ENCODE data around the gene CELF6. TPM values are rescaled to one million over a fixed set of nuclear protein-coding genes. Genes with fewer than 3 reads are reported as not detected.

Gene CELF6
- total RNA-seq, 1 experiment from 2014 or later: 0.52 TPM

- intact Hi-C loops (cut with micrococcal nuclease): no loop called here
- ChIA-PET POLR2A (no interaction called here), RAD21 (ENCODE audit: low non-redundant PET in 1 of 2, low total read pairs in 2 of 2, uncharacterized antibody in 2 of 2, unreplicated experiment in 2 of 2) (no interaction called here), CTCF (no interaction called here)
- TF ChIP-seq ZBTB33 (IDR thresholded peaks at IDR 0.05; ENCODE audit: extremely low read depth, insufficient replicate concordance, low read length) (no peak), ELF1 (IDR thresholded peaks at IDR 0.05; ENCODE audit: borderline replicate concordance, low read depth) (no peak), CBX3 (IDR thresholded peaks at IDR 0.05; ENCODE audit: low read depth) (no peak), RAD21 (IDR thresholded peaks at IDR 0.05; ENCODE audit: low read depth) (no peak), ZFX (IDR thresholded peaks at IDR 0.05) (no peak), SRF (IDR thresholded peaks at IDR 0.05; ENCODE audit: low read depth) (no peak), FOSL1 (IDR thresholded peaks at IDR 0.05; ENCODE audit: low read depth) (no peak)
- 0 out of 4 replicates have a peak, but pooled peaks cover 0 to 5% of the 10 kb centered on the region in 2 experiments for H3K4me1 ChIP-seq (ENCODE audit: control insufficient read depth in 1 of 2, insufficient read depth in 2 of 2, low read length in 2 of 2)
- no peak overlapping the region for H3K4me2 ChIP-seq (ENCODE audit: low read length)
- ATAC-seq (no peak), DNase-seq (ENCODE audit: low read depth, low spot score) (no peak)
- no peak overlapping the region for H3K4me3 ChIP-seq (replicated peaks in 1 of 2; ENCODE audit: low read depth in 1 of 2, low read length in 2 of 2)
- H3K79me2 ChIP-seq (ENCODE audit: insufficient read depth, low read length): peaks cover 6% of the 10 kb centered on the region; the same call in 1 of the 2 replicates
- H3K9ac ChIP-seq (ENCODE audit: low read length): no peak overlapping the region
- H3K27me3 ChIP-seq (ENCODE audit: insufficient read depth, low read length): no peaks in the 10 kb centered on the region
- H4K20me1 ChIP-seq (ENCODE audit: insufficient read depth): no peaks in the 10 kb centered on the region
- peaks cover 63 to 65% of the 10 kb centered on the region in 2 experiments for H3K36me3 ChIP-seq (ENCODE audit: control insufficient read depth in 1 of 2, insufficient read depth in 2 of 2, low read length in 2 of 2)
- no peak overlapping the region for H2AFZ ChIP-seq (ENCODE audit: low read depth, low read length, poor library complexity, severe bottlenecking)
- BruUV-seq (replicated peaks): no TSS peak
- no peaks in the 10 kb centered on the region for H3K9me3 ChIP-seq (ENCODE audit: control insufficient read depth in 1 of 2, insufficient read depth in 1 of 2, low read depth in 1 of 2, low read length in 2 of 2)
- no peak overlapping the region for H3K27ac ChIP-seq (ENCODE audit: low read depth, low read length)
- H3K9me2 ChIP-seq (ENCODE audit: insufficient read depth): no peaks in the 10 kb centered on the region
Measured at GRCh38 chr15:72265031-72265430, 54.9 kb downstream of the CELF6 start.

DNA sequence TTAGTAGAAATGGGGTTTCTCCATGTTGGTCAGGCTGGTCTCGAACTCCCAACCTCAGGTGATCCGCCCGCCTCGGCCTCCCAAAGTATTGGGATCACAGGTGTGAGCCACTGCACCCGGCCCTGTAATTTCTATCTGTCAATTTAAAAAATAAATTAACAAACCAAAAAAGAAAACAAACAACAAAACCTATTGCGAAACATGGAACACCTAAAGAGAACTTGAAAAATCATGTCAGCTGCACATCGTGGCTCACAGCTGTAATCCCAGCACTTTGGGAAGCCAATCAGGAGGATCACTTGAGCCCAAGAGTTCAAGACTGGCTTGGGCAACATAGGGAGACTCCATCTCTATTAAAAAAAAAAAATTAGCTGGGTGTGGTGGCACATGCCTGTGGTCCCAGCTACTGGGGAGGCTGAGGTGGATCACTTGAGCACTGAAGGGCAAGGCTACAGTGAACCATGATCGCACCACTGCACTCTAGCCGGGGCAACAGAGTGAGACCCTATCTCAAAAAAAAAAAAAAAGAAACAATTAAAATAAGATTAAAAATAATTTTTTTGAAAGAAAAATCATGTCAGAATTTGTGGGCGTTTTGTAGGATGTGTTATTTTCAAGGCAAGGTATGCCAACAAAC, 67.2 kb downstream of the CELF6 start:
- CTCF ChIA-PET: no interaction called here
- TF ChIP-seq, protein P1, sequence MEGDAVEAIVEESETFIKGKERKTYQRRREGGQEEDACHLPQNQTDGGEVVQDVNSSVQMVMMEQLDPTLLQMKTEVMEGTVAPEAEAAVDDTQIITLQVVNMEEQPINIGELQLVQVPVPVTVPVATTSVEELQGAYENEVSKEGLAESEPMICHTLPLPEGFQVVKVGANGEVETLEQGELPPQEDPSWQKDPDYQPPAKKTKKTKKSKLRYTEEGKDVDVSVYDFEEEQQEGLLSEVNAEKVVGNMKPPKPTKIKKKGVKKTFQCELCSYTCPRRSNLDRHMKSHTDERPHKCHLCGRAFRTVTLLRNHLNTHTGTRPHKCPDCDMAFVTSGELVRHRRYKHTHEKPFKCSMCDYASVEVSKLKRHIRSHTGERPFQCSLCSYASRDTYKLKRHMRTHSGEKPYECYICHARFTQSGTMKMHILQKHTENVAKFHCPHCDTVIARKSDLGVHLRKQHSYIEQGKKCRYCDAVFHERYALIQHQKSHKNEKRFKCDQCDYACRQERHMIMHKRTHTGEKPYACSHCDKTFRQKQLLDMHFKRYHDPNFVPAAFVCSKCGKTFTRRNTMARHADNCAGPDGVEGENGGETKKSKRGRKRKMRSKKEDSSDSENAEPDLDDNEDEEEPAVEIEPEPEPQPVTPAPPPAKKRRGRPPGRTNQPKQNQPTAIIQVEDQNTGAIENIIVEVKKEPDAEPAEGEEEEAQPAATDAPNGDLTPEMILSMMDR (IDR thresholded peaks at IDR 0.05 in 2 of 3, conservative IDR thresholded peaks at IDR 0.05 in 1 of 3; ENCODE audit: borderline replicate concordance in 1 of 3, insufficient read depth in 1 of 3, low read depth in 2 of 3, low read length in 2 of 3): no peak
- TF ChIP-seq ZBTB33 (IDR thresholded peaks at IDR 0.05; ENCODE audit: extremely low read depth, insufficient replicate concordance, low read length) (no peak), MAX (IDR thresholded peaks at IDR 0.05) (no peak), CEBPB (IDR thresholded peaks at IDR 0.05; ENCODE audit: low read depth) (no peak), TCF7L2 (IDR thresholded peaks at IDR 0.05; ENCODE audit: borderline replicate concordance, extremely low read depth, insufficient read depth, insufficient read length) (no peak), EZH2phosphoT487 (IDR thresholded peaks at IDR 0.05; ENCODE audit: borderline replicate concordance) (no peak), YY1 (IDR thresholded peaks at IDR 0.05; ENCODE audit: extremely low read depth, insufficient replicate concordance, low read depth, low read length) (no peak), ZFX (IDR thresholded peaks at IDR 0.05) (no peak), JUND (IDR thresholded peaks at IDR 0.05) (no peak)

More for the DNA sequence above, 67.2 kb downstream of the CELF6 start:
- Histone ChIP-seq H3K9ac (ENCODE audit: low read length) (no peak overlapping the region), H3K4me2 (ENCODE audit: low read length) (no peak overlapping the region), H3K4me1 (ENCODE audit: control insufficient read depth in 1 of 2, insufficient read depth in 2 of 2, low read length in 2 of 2) (no peaks in the 10 kb centered on the region), H4K20me1 (ENCODE audit: insufficient read depth) (no peaks in the 10 kb centered on the region), H3K9me2 (ENCODE audit: insufficient read depth) (no peaks in the 10 kb centered on the region), H3K27me3 (ENCODE audit: insufficient read depth, low read length) (no peaks in the 10 kb centered on the region), H3K9me3 (ENCODE audit: control insufficient read depth in 1 of 2, insufficient read depth in 1 of 2, low read depth in 1 of 2, low read length in 2 of 2) (no peaks in the 10 kb centered on the region), H3K79me2 (ENCODE audit: insufficient read depth, low read length) (no peaks in the 10 kb centered on the region), H3K27ac (ENCODE audit: low read depth, low read length) (no peak overlapping the region), H3K4me3 (replicated peaks in 1 of 2; ENCODE audit: low read depth in 1 of 2, low read length in 2 of 2) (no peak overlapping the region), H3K36me3 (ENCODE audit: control insufficient read depth in 1 of 2, insufficient read depth in 2 of 2, low read length in 2 of 2) (peaks cover 54 to 69% of the 10 kb centered on the region in 2 experiments; a peak in 3 of 4 replicates), H2AFZ (ENCODE audit: low read depth, low read length, poor library complexity, severe bottlenecking) (no peak overlapping the region)
- ATAC-seq: no peak
- POLR2A ChIA-PET: no interaction called here
- DNase-seq (ENCODE audit: low read depth, low spot score): no peak
- intact Hi-C loops (cut with micrococcal nuclease): no loop called here
- RAD21 ChIA-PET (ENCODE audit: low non-redundant PET in 1 of 2, low total read pairs in 2 of 2, uncharacterized antibody in 2 of 2, unreplicated experiment in 2 of 2): no interaction called here
- BruUV-seq (replicated peaks): no TSS peak

Data from HCT116 (cell line).